Activated T-helper 1 cell treated with anti-CD3 and anti-CD28 coated beads, Interleukin-2, amount 50 U/mL, for 16 hours (primary cell): ENCODE data around the gene NSUN7.
"Not testable (repeated sequence)": the region's sequence is repeated elsewhere in the genome, so short reads cannot be mapped to it uniquely, and the experiment has no call there.

Source experiments
- DNase-seq, 2 donors: peaks; one replicate each; pipeline ENCODE4 v3.0.0-alpha.2; 2020; ENCODE audit warnings: low read depth in 1 of 2, low spot score in 1 of 2

The NSUN7 gene

GRCh38 chr4:40749717-40750460 is at the start of gene NSUN7:
NSUN7 (plus strand) TSS chr4:40749955; CDS start chr4:40750694, 739 bp downstream.
- no peak for DNase-seq

GRCh38 chr4:40702137-40702799 is 47.5 kb upstream of the NSUN7 start:
- no peak for DNase-seq

- DNase-seq: no peak
These were observed 47.0 kb upstream of the NSUN7 start for GRCh38 chr4:40702800-40703151.

- DNase-seq: no peak
These were observed 45.7 kb upstream of the NSUN7 start for GRCh38 chr4:40704073-40704472.

GRCh38 chr4:40710484-40711254 is 39.1 kb upstream of the NSUN7 start:
- no peak for DNase-seq

GRCh38 chr4:40713001-40713400 is 36.8 kb upstream of the NSUN7 start:
- DNase-seq: not testable (repeated sequence)

GRCh38 chr4:40713798-40714197 is 36.0 kb upstream of the NSUN7 start:
- no peak for DNase-seq

GRCh38 chr4:40718586-40718985 is 31.2 kb upstream of the NSUN7 start:
- DNase-seq: no peak

GRCh38 chr4:40719008-40719623 is 30.6 kb upstream of the NSUN7 start:
- no peak for DNase-seq

GRCh38 chr4:40720351-40720750 is 29.4 kb upstream of the NSUN7 start:
- DNase-seq: no peak

GRCh38 chr4:40720916-40721315 is 28.8 kb upstream of the NSUN7 start:
- DNase-seq: no peak

- no peak for DNase-seq
These were observed 28.0 kb upstream of the NSUN7 start for GRCh38 chr4:40721730-40722171.

- DNase-seq: no peak
These were observed 27.1 kb upstream of the NSUN7 start for GRCh38 chr4:40722576-40723161.

GRCh38 chr4:40723728-40724127 is 26.0 kb upstream of the NSUN7 start:
- no peak for DNase-seq

- no peak for DNase-seq
These were observed 21.4 kb upstream of the NSUN7 start for GRCh38 chr4:40728333-40728732.

- DNase-seq: no peak
These were observed 20.2 kb upstream of the NSUN7 start for GRCh38 chr4:40729555-40729954.

GRCh38 chr4:40730091-40730679 is 19.6 kb upstream of the NSUN7 start:
- DNase-seq: no peak

- DNase-seq: no peak
These were observed 18.4 kb upstream of the NSUN7 start for GRCh38 chr4:40731361-40731760.

GRCh38 chr4:40731792-40732245 is 17.9 kb upstream of the NSUN7 start:
- no peak for DNase-seq

- no peak for DNase-seq
These were observed 16.0 kb upstream of the NSUN7 start for GRCh38 chr4:40733752-40734151.

- DNase-seq: no peak
These were observed 15.3 kb upstream of the NSUN7 start for GRCh38 chr4:40734497-40734896.
